ENCODE results near the gene PLXNA3. TPM values are rescaled to one million over a fixed set of nuclear protein-coding genes. Genes with fewer than 3 reads are reported as not detected.

Gene PLXNA3
- total RNA-seq, result 23.6 TPM

- no peak for DNase-seq
Measured at GRCh38 chrX:154458116-154458953, at the start of gene PLXNA3. PLXNA3 (plus strand) TSS chrX:154458281; CDS start chrX:154460184, 1,903 bp downstream.

GRCh38 chrX:154408659-154409221 lies 49.3 kb upstream of the PLXNA3 start:
- no peak for DNase-seq

GRCh38 chrX:154409222-154409871 lies 48.7 kb upstream of the PLXNA3 start, which contains the start of gene DNASE1L1:
DNASE1L1 (minus strand) TSS chrX:154409254; CDS start chrX:154405568, 3,686 bp downstream.
- DNase-seq, result no peak

- no peak for DNase-seq
Measured at GRCh38 chrX:154411981-154412340, 46.1 kb upstream of the PLXNA3 start.

- DNase-seq, result no peak
Measured at GRCh38 chrX:154412468-154412867, 45.6 kb upstream of the PLXNA3 start.

GRCh38 chrX:154413142-154413541 lies 44.9 kb upstream of the PLXNA3 start:
- DNase-seq, result no peak

- no peak for DNase-seq
Measured at GRCh38 chrX:154417157-154417556, 40.9 kb upstream of the PLXNA3 start.

- no peak for DNase-seq
Measured at GRCh38 chrX:154419189-154419588, 38.9 kb upstream of the PLXNA3 start.

- DNase-seq, result no peak
Measured at GRCh38 chrX:154419688-154420401, 38.2 kb upstream of the PLXNA3 start.

- DNase-seq, result no peak
Measured at GRCh38 chrX:154420402-154420756, 37.7 kb upstream of the PLXNA3 start.

GRCh38 chrX:154426916-154427770 lies 30.9 kb upstream of the PLXNA3 start:
- no peak for DNase-seq

GRCh38 chrX:154428176-154429171 lies 29.6 kb upstream of the PLXNA3 start, which contains the start of gene ATP6AP1:
ATP6AP1 (plus strand) TSS chrX:154428677; CDS start chrX:154428693, 16 bp downstream.
- DNase-seq, result peak; percentile 77

GRCh38 chrX:154429711-154430110 lies 28.4 kb upstream of the PLXNA3 start:
- DNase-seq, result no peak

- DNase-seq, result no peak
Measured at GRCh38 chrX:154430479-154430878, 27.6 kb upstream of the PLXNA3 start.

- DNase-seq, result no peak
Measured at GRCh38 chrX:154430916-154431315, 27.2 kb upstream of the PLXNA3 start.

GRCh38 chrX:154431341-154431740 lies 26.7 kb upstream of the PLXNA3 start:
- DNase-seq, result no peak

GRCh38 chrX:154432210-154432609 lies 25.9 kb upstream of the PLXNA3 start:
- DNase-seq, result no peak

GRCh38 chrX:154433605-154434004 lies 24.5 kb upstream of the PLXNA3 start:
- DNase-seq, result no peak

GRCh38 chrX:154434394-154435168 lies 23.5 kb upstream of the PLXNA3 start:
- no peak for DNase-seq

All from skin of body (tissue), 2 donors.